ENCODE data around the gene ZRANB2.

The ZRANB2 gene

GRCh38 chr1:71027991-71028390 is 52.8 kb downstream of the ZRANB2 start:
- DNase-seq (ENCODE audit: low read depth, low spot score), result no peak

GRCh38 chr1:71026093-71026492 is 54.7 kb downstream of the ZRANB2 start:
- DNase-seq (ENCODE audit: low read depth, low spot score), result no peak

GRCh38 chr1:71023515-71023914 is 57.3 kb downstream of the ZRANB2 start:
- DNase-seq (ENCODE audit: low read depth, low spot score), result no peak

DNA sequence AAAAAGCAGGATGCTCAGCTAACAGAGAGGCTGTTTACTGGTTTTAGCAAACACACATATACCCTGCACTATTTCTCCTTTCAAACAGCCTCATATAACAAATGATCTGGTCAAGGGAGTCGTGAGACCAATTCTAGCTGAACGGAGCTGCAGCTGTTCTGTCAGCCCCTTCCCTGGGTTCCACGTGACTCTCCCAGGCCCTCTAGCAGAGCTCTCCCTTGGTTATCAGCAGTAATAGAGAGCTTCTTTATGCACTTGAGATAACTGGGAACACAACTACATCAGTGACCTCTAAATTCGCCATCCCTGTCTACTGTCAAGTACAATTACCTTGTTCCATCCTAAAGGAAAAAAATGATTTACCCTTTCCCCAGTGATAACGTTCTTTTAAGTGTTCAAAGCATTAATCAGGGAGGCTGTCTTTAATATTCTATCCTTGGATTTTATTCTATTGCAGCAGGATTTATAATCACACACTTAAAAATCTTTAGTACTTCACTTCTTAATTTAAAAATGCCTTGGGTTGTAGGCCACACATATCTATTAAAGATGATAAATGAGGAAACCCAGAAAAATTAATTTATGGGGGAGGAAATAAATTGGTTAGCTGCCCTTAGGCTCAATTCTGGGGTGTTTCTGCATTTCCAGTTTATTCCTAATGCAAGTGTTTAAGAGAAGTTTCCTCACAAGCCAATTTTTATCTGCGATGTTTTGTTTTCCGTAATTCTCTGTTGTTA is 61.4 kb downstream of the ZRANB2 start:
- DNase-seq (ENCODE audit: low read depth, low spot score), result no peak

DNA sequence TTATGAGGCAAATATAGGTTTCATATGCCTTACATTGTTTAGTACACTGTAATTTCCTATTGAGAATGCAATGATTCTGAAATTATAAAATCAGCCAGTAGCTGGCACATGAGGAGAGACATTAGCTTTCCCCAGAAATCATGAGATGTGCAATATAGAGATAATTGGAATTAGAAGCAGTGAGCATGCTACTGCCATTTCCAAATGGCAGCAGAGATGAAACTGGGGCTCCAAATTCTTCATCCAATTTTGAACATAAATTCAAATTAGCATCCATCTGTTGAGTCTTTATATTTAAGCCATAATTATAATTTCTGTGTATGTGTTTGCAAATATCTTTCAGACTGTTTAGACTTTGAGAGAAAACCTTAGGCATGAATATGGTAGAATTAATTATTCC is 62.0 kb downstream of the ZRANB2 start:
- DNase-seq (ENCODE audit: low read depth, low spot score), result no peak

GRCh38 chr1:71015745-71016144 is 65.1 kb downstream of the ZRANB2 start:
- no peak for DNase-seq (ENCODE audit: low read depth, low spot score)

DNA sequence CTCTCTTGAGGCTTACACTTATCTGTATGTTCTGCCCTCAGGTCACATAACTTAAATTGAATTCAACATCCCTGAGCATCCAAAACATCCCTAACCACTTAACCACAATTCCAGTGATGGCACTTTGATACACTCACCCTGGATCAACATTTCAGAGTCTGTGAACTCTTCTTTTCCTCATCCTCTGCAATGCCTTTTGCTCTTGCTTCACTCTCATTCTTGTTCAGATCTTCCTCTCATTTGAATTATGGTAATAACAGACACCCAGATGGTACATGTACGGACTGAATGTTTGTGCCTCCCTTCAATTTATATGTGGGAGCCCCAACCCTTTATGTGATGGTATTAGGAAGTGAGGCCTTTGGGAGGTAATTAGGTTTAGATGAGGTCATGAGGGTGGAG is 66.7 kb downstream of the ZRANB2 start:
- DNase-seq (ENCODE audit: low read depth, low spot score), result no peak

All from smooth muscle cell of the brain vasculature (primary cell).